Fibroblast of upper back skin (primary cell): ENCODE data around the gene VWA5B1.

Experiments
- DNase-seq: peaks from one replicate; pipeline ENCODE4 v3.0.0-alpha.2; 2013

The VWA5B1 gene

DNA sequence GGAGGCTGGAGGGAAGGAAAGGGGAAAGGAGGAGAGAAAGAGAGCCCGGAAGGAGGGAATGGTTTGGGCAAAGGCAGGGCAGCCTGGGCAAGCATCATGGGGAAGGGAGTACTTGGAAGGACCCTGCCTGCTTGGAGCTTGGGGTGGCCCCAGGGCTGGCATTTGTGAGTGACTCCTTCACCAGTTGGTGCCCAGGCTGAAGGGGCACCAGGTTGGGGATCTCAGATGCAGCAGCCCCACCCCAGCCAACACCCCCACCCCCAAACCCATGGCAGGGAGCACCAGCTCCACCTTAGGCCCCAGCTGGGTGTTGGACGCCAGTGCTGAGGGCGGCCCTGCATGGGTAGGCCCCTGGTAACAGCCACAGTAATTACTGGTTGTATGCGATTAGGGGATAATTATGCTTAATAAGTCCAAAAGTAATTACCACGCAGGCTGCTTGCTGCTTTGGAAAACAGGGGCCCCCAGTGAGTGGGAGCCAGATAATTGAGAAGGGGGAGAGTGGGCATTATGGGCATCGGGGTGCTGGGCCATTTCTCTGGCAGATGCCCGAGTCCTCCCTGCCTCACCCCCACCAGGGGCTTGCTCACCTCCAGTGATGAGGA, 78.3 kb downstream of the VWA5B1 start:
- no peak for DNase-seq

DNA sequence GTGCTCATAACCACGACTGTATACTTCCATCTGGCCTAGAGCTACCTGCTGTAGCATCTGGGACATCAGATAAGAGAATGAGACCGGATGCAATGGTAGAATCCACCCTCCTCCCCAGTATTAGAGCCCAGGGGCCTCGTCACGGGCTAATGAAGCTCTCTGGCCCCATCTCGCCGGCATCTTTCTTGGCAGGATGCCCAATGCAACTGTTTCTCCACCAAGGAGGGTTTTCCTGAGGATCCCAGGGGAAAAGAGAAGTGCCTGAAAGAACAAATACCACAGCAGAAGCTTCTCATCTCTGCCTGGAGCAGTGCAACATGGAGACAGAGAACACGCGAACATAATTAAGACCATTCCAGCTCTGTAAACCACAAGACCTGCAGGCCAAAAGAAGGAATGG, 80.0 kb downstream of the VWA5B1 start:
- peak; percentile 69 for DNase-seq

DNA sequence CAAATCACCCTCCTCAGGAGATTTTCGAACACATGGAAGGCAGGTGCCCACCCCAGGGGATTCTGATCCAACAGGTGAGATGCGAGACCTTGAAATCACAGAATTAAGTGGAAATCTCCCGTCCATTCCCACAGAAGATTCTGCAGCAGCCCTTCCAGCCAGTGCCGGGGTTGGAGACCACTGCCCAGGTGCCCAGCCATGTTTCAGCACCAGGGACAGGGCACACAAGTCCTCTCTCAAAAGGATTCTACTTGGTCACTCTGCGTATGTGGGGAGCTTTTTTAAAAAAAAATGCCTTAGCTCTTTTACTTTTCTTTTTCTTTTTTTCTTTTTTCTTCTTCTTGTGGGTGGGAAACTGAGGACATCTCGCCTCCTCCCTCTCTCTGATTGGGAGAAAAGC, 80.7 kb downstream of the VWA5B1 start:
- DNase-seq = peak; percentile 24

DNA sequence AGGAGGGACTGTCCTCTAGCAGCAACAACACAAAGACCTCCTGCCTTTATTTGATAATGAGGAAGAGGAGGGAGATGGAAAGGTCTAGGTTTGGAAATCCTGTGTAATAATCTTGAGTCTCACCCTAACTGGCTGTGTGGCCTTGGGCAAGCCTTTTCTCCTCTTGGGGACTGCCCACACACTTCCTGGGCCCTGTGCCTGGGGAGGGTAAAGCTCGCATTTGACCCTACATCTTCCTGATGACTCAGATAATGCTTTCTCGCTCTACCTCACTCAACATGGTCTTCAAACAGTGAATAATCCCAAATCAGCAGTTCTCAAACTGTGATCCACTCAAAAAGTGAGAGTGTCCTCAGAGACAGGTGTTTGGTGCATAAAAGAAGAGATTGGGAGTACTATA, 81.2 kb downstream of the VWA5B1 start:
- no peak for DNase-seq

DNA sequence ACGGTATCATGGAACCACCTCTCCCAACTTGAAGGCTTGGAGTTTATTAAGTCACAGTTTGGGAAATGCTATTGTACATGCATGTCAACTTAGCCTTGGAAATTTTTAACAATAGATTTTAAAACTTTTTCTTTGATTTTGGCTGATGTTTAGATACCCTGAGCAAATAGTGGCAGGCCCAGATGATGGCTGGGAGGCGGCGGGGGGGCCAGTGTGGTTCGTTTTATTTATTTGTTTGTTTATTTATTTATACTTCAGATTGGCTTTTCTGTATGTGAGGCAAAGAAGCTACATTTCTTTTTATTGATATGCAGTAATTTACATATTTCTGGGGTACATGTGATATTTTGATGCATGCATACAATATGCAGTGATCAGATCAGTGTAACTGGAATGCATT, 82.0 kb downstream of the VWA5B1 start:
- no peak for DNase-seq

DNA sequence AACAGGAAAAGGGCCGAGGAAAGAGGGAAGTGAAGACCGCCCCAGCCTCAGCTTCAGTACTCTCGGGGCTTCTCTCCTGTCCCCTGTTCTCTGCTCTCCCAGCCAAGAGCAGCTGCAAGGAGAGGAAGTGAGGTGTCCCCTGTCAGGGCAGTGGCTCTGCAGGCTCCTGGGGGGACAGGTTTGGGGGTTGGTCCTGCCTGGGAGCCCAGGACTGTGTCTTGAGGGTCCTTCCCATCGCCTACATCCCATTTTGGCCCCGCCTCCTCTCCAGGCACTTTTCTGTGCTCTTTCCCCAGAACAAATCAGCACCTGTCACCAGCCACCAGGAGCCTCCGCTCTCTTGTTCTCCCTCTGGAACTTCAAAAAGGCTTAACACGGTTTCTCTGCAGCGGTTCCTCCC, 82.6 kb downstream of the VWA5B1 start:
- no peak for DNase-seq

DNA sequence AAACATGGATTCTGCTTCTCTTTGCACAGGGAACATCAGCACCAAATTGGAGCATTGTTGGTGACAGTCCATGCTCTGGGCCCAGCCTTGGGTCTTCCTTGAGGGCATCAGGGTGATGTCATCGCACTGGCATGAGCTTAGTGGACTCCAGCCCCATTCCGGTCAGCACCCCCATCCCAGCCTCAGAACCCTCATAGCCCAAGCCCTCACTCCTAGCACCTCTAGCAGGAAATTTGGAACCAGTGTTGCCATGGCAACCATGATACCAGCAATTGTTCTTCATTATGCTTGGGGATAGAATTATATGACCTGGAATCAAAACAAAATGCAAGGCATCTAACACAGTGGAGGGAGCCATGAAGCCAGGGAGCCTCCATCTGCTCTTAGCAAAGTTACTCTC, 83.1 kb downstream of the VWA5B1 start:
- no peak for DNase-seq

DNA sequence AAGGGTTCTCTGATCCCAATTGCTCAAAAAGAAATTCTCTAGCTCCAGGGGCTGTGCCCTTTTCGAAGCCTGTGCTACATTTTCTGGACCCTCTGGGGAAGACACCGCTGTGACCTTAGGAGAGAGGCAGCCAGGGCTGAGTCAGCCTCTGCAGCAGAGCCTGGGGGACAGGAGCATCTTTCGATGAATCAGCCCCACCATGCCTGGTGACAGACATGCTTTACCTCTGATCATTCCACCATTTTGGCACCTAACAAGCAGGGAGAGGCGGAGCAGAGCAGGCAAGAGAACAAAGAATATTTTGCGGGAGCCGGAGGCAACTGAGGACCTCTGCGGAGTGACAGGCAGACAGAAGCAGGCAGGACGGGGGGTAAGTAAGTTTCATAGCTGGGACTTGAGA, 84.9 kb downstream of the VWA5B1 start:
- DNase-seq = no peak

DNA sequence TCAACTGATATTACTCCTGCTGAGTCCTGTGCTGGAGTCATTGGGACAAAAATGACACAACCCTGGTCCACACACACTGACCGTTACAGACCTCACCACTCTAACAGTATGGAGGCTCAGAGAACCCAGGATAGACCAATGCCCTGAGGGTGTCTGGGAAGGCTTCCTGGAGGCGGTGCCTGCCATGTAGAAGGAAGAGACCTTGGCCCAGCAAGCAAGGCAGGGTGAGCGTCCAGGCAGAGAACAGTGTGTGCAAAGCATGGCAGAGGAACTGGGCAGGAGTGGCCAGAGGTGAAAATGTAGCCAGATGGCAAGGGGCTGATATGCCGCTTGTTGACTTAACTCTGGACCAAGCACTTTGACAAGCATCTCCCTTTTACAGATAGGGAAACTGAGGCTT, 85.5 kb downstream of the VWA5B1 start:
- DNase-seq = no peak

DNA sequence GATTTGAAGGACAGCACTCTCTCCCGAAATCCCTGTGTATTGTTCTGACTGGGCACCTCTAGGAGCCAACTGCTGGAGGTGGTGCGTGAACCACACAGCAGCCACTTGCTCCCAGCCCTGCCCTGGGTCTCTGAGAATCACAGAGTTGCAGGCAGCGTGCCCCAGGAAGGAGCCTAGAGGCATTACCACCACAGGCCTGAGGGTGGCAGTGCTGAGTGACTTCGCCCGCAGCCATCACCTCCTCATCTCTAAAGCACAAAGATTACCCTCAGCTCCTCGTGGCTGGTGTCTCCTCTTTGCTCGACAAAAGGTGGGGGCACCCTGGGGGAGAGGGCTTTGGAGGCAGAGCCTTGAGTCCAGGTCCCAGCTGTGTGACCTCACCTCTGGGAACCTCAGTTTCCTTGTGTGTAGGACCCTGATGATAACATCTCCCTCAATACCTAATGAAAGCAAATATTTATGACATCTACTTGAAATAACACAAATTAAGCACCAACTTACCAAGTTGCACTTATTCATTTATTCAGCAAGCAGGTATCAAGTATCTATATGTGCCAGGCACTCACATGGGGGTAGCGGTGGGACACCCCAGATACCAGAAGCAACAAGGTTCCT, 86.3 kb downstream of the VWA5B1 start:
- DNase-seq = peak; percentile 36

DNA sequence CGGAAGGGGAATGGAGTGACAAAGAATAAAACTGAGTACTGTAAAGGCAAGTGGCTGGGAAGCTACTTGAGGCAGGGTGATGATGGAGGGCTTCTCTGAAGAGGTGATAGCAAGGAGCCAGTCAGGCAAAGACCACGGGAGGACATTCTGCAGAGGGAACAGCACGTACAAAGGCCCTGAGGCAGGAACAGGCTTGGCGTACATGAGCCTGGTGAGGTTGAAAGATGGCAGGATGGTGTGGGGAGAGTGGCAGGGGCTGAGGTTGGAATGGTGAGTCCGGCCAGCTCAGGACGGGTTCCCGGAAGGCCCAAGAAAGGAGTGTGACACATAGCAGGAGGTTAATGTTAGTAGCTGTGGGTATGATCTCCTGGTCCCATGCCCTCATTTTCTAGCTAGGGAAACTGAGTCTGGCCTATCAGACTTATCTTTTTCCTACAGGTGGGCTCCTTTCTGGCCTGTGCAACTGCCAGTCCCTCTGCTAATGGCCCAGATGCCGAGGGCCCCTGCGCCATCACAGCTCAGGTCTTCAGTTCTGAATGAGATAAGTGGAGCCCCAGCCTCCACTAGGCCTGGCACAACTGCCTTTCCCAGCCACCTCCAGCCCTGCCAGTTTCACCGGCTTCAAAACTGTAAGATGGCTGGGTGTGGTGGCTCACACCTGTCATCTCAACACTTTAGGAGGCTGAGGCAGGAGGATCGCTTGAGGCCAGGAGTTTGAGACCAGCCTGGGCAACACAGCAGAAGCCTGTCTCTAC, 87.0 kb downstream of the VWA5B1 start:
- no peak for DNase-seq

DNA sequence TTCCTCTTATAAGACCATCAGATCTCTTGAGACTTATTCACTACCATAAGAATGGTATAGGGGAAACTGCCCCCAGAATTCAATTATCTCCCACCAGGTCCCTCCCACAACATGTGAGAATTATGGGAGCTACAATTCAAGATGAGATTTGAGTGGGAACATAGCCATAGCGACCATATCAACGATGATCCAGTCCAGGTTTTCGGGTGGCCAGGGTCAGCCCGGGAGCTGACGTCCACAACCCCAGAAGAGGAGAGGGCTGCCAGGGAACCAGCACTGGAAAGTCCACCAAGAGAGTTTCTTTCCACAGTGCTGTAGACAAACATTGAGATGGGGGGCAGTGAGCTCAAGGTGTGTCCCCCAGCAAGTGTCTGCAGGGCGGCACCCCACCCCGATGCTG, 88.4 kb downstream of the VWA5B1 start:
- no peak for DNase-seq

DNA sequence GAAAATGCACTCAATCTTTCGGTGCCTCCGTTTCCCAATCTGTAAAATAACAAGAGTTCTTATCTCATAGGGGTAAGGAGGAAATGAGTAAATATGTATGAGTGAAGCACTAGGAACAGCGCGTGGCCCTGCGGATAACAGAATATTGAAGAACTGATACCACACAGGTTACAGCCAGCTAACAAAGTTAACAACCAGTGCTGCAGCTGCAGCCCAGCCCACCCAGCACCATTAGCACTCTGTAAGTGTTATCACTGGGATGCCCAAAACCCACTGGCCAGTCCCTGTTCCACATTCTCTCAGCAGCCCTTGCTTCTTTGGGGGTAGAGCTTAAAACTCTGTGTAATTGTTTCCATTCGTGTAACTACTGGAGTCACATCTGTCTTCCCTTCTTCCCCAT, 89.5 kb downstream of the VWA5B1 start:
- no peak for DNase-seq

DNA sequence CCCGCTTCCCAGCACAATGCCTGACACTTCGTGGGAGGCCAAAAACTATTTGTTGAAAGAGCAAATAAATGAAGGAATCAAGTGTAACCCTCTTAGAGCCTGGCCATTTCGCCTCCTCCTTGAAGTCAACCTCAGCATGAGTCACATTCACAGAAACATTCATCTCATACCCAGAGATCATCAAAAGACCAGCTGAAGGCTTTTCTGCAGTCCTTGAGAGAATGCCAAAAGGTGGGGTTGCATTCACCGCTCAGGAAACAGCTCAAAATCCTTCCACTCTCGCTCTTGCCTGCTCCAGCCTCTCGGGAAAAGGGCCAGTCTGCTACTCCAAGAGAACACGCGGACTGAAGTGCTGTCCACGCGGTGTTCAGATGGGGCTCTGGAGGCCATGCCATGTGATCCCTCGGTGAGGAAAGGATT, 90.0 kb downstream of the VWA5B1 start:
- DNase-seq = peak; percentile 97

DNA sequence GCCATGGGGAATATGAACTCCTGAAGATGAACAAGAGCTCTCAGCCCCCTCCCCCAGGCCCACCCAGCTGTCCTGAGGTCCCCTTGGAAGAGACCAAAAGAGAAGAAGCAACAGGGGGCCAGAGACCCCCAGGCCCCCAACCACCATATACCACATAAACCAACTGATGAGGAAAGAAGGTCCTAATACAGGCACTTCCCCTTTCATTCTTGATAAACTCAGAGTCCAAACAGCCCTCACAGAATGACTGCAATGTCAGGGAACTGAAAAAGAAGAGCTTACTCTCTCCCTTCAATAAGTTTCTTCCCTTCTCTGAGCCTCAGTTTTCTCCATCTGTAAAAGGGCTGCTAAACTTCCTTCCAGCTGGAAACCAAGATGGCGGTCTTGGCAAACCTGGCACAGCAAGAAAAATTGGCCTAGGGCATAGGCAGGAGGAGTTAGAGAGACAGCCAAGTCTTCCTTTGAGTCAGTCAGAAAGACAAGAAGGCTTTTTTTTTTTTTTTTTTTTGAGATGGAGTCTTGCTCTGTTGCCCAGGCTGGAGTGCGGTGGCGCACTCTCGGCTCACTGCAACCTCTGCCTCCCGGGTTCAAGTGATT, 90.5 kb downstream of the VWA5B1 start:
- no peak for DNase-seq

DNA sequence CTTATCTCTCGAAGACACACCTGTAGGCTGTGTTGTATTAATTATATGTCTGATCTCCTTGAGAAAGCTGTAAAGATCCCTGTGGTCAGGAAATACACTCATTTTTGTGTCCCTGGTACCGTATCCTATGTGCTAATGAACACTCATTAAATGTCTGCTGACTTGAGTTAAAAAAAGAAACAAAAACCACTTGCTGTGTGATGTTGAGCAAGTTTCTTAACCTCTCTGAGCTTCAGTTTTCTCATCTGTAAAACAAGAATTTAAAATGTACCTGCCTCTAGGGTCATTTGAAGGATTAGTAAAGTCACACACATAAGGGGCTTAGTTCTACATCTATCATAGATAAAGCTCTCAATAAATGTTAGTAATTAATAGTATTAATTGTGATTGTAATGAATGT, 91.3 kb downstream of the VWA5B1 start:
- DNase-seq = no peak

DNA sequence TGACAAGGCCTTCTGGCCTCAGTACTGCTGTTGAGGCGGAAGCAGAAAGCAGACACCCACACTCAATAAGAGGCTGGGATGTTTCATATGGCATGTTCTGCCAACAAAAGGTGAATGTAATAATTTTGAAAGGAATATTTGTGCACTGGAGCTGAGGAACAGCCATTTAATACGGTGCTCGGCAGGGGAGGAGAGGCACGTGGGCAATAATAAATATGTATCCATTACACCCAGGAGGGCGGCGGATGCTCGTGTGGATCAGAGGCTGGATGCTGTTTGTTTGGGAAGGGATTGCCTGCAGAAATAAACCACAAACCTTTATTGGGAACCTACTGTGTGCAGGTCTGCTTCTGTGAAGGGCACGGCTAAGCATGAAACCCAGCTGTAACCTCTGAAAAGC, 92.0 kb downstream of the VWA5B1 start:
- no peak for DNase-seq

DNA sequence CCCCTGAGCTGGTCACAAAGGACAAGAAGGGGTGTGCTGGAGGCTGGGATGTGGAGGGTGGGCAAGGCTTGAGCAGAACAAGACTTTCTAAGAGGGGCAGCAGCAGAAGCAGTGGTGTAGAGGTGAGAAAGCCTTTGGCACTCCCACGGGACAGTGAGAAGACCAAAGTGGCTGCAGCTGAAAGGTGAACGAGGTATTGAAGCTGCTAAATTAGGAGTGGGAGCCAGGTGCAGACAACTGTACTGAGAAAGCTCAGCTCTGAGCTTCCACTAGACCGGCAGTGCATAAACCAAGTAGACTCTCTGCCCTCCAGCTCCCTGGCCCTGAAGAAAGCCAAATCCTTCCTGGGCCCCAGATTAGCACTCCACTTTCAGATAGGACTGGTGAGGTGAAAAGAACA, 93.0 kb downstream of the VWA5B1 start:
- DNase-seq = no peak

DNA sequence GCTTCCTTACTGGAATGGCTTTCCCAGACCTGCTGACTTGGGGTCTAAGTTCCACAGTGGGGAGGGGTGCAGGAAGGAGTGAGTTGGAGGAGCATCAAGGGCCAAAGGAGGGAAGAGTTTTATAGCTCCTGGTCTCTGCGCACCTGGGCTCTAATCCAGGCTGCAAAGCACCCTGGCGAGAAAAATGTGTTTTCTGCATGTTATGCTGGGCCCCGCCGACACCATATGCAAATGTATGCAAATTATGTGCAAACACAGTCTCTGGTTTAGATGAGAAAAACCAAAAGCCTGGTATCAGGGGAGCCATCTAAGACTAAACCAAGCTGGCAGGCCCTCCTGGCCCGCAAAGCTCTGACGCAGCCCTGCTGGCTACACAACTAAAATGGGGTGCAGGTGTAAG, 95.0 kb downstream of the VWA5B1 start:
- DNase-seq = no peak

DNA sequence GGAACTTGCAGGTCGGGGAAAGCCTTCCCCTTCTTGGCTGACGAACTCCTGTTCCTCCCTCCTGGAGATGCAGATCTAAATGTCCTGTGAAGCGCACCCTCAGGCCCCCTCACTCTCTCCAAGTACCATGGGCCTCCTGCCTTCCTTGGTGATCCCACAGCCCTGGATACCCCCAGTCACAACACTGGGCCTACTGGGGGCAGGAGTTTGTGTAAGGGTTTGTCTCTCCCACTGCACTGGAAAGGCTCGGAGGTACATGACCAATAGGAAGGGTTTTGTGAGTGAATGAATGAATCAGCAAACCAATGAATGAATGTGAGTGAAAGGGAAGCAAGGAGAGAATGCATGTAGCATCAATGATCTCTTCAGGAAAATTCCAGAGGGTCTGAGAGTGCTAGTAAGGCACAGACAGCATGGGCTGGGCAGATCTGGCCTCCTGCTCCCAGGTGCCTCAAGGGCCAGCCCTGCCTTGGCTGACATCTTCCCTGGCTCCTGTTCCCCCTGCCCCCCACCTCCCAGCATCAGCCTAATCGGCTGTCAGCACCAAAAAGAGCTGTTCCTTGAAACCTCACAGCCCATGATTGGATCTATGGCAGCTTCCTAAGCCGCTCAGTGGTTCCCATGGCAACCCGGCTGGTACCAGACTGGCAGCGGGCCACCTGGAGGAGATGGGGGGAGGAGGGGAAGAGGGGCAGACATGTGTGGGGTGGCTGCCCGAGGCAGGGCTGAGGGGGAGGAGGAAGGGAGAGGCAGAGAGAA, 95.8 kb downstream of the VWA5B1 start:
- DNase-seq = no peak

DNA sequence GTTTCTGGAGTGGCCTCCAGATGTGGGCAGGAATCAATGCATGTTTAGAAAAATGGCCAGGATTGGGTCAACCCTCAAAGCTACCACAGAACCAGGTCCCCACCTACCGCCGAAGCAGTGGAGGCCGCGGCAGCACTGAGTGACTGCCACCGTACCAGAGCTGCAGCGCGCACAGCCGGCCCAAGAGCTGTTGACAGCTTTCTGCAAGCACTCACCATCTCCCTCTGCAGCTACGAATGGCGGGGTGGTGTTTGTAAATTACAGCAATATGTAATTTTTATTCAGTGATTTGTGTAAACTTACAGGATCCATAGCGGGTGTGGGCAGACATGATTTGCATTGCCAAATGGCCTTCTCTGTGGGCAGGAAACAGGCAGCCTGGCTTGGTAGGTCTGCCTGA, 98.9 kb downstream of the VWA5B1 start:
- DNase-seq = no peak

DNA sequence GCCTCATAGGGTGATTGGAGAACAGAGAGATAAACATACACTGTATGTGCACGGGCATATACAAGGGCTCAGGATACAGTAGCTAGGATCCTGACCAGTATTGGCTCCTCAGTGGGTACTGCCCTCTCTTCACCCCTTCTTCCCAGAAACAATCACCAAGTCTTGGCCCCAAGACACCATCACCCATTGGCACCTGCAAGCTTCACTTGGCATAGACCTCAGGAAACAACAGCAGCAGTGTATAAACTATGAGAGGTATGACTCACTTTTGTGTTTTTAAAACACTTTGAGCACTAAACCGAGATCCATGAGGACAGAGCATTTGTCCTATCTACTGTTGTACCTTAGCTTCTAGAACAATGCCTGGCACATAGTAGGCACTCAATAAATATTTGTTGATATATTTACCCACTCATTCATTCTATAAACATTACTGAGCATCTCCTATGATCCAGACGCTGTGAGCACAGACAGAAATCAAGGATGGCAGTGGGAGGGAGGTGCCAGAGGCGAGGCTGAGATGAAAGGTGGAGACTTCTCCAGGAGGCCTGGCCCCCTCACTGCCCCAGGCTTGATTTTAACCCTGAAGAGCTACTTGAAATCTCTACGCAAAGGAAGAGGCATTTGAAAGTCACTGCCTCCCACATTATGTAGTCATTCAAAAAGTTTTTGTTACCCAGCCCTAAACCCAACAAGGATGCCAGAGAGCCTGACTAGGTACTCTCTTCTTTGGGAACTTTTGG, 100.1 kb downstream of the VWA5B1 start:
- no peak for DNase-seq

DNA sequence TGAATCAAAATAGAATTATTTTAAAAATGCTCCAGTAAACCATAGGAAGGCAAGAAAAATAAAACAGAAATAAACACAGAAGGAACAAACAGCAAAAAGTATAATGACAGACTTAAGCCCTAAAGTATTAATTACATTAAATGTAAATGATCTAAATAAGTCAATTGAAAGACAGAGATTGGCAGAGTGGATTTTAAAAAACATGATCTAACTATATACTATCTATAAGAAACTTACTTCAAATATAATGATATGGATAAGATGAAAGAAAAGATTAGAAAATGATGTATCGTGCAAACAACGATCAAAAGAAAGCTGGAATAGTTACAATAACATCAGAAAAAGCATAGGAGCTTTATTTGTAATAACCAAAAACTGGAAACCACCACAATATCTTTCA, 104.6 kb downstream of the VWA5B1 start:
- DNase-seq = no peak
